Activated CD4-positive, alpha-beta memory T cell treated with anti-CD3 and anti-CD28 coated beads for 36 hours (primary cell): ENCODE data around the gene SLC35E2B. TPM values are rescaled to one million over a fixed set of nuclear protein-coding genes. Genes with fewer than 3 reads are reported as not detected.
A peak's percentile ranks its signal among the peaks of the same experiment; 100 is the strongest.
"Not testable (repeated sequence)": the region's sequence is repeated elsewhere in the genome, so short reads cannot be mapped to it uniquely, and the experiment has no call there.

Source experiments
- CTCF ChIA-PET: fragments of 350-600 bp; sonication (Branson Sonifier 250); formaldehyde crosslinking; loops from one replicate; lab custom pipeline; 2021; ENCODE audit warnings: antibody characterized with exemption, inconsistent platforms; lab: Charles Lee
- POLR2A ChIA-PET: fragments of 350-600 bp; sonication (Branson Sonifier 250); formaldehyde crosslinking; loops from one replicate; lab custom pipeline; 2021; ENCODE audit warnings: antibody characterized with exemption; lab: Charles Lee
- DNase-seq: peaks from one replicate; pipeline ENCODE4 v3.0.0-alpha.2; 2020
- H3K27ac Mint-ChIP-seq: one replicate; pipeline ENCODE4 v1.8.0; 2021; ENCODE audit warnings: mixed read lengths
- H3K27me3 Mint-ChIP-seq: one replicate; pipeline ENCODE4 v1.8.0; 2021; ENCODE audit warnings: mixed read lengths
- H3K36me3 Mint-ChIP-seq: one replicate; pipeline ENCODE4 v1.8.0; 2021; ENCODE audit warnings: mixed read lengths
- H3K4me1 Mint-ChIP-seq: one replicate; pipeline ENCODE4 v1.8.0; 2021; ENCODE audit warnings: low read depth, mixed read lengths
- H3K4me3 Mint-ChIP-seq: one replicate; pipeline ENCODE4 v1.8.0; 2021; ENCODE audit warnings: mild to moderate bottlenecking, mixed read lengths
- H3K9me3 Mint-ChIP-seq: one replicate; pipeline ENCODE4 v1.8.0; 2021; ENCODE audit warnings: mixed read lengths
- intact Hi-C: fragments of 100-400 bp; cut with micrococcal nuclease; formaldehyde crosslinking; loops from one replicate; pipeline ENCODE4 v1.15.1; 2023
- total RNA-seq, 2 experiments: library from RNA; stranded (reverse); gene quantifications; one replicate each; pipeline ENCODE4 v1.2.3, GENCODE V29; 2021

Gene SLC35E2B
- total RNA-seq, 2 experiments from 2014 or later = 29.0 to 30.1 TPM

DNA sequence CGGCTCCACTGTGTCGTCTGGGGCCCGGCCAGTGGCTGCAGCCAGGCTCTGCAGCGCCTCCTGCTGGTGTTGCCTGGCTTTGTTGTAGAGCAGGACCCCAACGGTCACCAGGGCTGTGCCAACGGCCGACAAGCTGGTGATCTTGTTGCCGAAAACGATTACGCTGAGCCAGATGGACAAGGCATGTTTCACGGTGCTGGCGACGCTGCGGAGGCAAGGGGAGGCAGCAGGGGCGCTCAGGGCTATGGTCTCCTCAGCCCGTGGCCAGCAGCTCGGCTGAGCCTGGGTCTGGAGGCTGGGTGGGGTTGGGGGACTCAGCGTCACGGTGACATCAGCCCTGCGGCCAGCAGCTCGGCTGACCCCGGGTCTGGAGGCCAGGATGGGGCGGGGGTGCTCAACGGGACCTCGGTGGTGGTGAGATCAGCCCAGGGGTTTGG, 26.8 kb downstream of the SLC35E2B start:
- Mint-ChIP-seq H3K4me3 (no peak overlapping the region), H3K4me1 (no peaks in the 10 kb centered on the region), H3K9me3 (no peaks in the 10 kb centered on the region), H3K27ac (no peak overlapping the region), H3K27me3 (no peaks in the 10 kb centered on the region), H3K36me3 (peaks cover 9% of the 10 kb centered on the region)
- intact Hi-C loops = no loop called here
- CTCF ChIA-PET = interaction anchor here (0.5 to 1.0 kb wide), 3 partner anchors 12 to 270 kb away, joined by 3 to 6 read pairs (median 4); no protein-coding TSS in a partner anchor
- peak; percentile 46 for DNase-seq
- POLR2A ChIA-PET = no interaction called here

DNA sequence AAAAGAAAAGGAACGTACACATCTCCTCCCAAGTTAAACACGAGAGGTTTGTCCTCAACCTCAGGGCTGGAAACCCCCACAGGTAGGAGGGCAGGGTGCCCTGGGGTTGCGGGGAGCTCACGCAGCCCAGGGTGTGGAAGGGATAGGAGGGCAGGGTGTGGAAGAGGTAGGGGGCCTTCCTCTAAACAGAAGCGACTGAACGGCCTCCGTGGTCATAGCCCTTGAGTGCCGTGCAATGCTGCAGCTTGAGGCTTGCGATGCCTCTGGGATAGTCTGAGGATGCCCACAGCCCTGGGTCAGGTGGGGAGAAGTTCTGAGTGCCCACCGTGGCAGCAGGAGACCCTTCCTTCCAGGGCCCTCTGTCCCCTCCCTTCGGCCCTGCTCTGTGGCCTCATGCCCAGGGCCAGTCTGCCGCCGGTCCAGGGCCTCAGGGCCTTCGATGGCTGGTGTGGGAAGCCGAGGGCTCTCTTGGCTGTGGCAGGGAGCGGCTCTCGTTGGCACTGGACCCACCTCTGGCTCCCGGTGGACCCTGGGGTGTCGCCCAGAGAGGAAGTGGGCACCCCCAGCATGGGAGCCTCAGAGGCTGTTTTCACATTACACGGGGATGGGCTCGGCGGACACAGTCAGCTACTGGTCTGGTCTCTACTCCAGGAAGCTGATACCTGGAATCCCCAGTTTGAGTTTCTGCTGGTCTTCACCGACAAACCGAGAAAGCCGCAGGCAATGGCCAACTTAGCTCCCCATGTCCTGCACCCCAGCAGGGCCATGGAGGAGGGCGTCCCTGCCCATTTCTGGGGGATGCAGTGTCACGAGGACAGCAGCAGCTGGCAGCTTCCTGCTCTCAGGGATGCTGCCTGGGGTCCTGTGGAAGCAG, 27.4 kb downstream of the SLC35E2B start:
- H3K36me3 Mint-ChIP-seq = peaks cover 9% of the 10 kb centered on the region
- POLR2A ChIA-PET = no interaction called here
- H3K27me3 Mint-ChIP-seq = no peaks in the 10 kb centered on the region

DNA sequence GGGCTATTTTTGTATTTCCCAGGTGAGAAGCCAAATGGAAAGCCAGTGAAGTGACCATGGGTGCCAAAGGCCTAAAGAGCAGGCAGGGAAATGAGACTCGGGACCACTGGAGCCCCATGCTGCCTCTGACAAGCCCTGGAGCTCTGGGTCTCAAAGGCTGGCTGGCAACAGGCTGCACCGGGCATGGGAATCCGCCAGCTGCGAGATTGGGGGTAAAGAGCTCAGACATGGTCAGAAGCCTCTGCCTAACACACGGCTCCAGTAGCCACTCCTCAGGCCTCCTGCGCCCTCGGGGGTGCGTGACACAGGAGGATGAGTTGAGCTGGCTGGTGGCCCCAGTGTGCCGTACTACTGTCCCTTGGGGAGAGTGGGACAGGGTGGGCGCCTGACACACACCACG, 28.3 kb downstream of the SLC35E2B start:
- H3K9me3 Mint-ChIP-seq, intact Hi-C loops, H3K4me3 Mint-ChIP-seq, H3K27ac Mint-ChIP-seq, H3K36me3 Mint-ChIP-seq, H3K27me3 Mint-ChIP-seq, POLR2A ChIA-PET, H3K4me1 Mint-ChIP-seq, DNase-seq: not testable (repeated sequence)
- CTCF ChIA-PET = interaction anchor here (0.6 kb wide), 1 partner anchor 18 kb away, joined by 3 read pairs; no protein-coding TSS in a partner anchor

More for the DNA sequence above, 27.4 kb downstream of the SLC35E2B start:
- CTCF ChIA-PET = interaction anchor here (0.5 to 0.8 kb wide), 3 partner anchors 12 to 269 kb away, joined by 3 to 6 read pairs (median 4); no protein-coding TSS in a partner anchor
- Mint-ChIP-seq H3K4me3 (no peak overlapping the region), H3K27ac (no peak overlapping the region), H3K4me1 (no peaks in the 10 kb centered on the region), H3K9me3 (no peaks in the 10 kb centered on the region)
- DNase-seq = no peak
- intact Hi-C loops = no loop called here

- CTCF ChIA-PET, intact Hi-C loops, H3K9me3 Mint-ChIP-seq, DNase-seq, H3K27me3 Mint-ChIP-seq, POLR2A ChIA-PET, H3K36me3 Mint-ChIP-seq, H3K4me1 Mint-ChIP-seq, H3K27ac Mint-ChIP-seq, H3K4me3 Mint-ChIP-seq: not testable (repeated sequence)
Measured at GRCh38 chr1:1662830-1663560, 29.6 kb downstream of the SLC35E2B start.

GRCh38 chr1:1662392-1662791, 30.2 kb downstream of the SLC35E2B start:
- H3K4me3 Mint-ChIP-seq, CTCF ChIA-PET, POLR2A ChIA-PET, DNase-seq, intact Hi-C loops, H3K27me3 Mint-ChIP-seq, H3K9me3 Mint-ChIP-seq, H3K36me3 Mint-ChIP-seq, H3K4me1 Mint-ChIP-seq, H3K27ac Mint-ChIP-seq: not testable (repeated sequence)

DNA sequence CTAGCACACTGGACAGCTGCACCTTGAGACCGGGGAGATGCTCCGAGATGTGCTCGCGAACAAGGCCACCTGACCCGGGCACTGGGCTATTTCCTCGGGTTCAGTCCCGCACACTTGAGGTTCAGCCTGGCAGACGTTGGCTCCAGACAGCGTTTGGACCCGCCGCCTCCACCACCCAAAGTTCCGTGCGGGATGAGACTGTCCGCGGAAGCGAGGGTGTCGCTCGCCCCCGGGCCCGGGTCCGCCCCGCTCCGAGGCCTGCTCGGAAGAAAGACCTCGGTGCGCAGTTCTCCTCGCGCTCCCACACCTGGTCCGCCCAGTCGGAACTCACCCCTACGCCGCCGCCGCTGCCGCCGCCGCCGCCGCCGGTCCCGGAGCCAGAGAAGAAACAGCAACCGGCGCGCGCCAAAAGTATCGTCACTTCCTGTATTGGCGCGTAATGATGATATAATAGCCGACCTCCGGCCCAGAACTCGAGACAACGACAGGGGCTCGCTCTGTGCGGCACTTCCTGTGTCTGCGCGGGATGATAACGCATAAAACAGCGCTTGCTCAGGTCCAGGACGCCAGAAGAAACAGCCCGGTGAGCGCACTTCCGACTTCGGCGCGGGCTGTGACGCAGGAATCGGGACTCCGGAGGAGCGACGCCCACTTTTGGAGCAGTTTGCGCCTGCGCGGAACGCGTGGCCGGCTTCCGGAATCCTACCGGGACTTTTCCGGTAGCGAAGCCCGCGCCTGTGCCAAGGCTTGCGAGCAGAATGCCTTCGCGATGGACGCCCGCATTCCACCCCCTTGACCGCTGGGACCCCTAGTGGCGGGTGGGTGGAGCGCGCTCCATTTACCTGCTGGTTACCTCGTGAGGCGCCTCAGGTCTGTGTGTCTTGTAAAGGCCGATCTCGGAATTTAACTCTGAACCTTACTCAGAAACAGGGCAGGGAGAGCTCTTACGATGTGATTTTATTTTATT, 33.7 kb downstream of the SLC35E2B start, which contains the start of gene CDK11B:
Gene CDK11B (minus strand): TSS at position 422 of the 967 bp plus-strand sequence. CDS start 1,519 bp downstream, outside the sequence.
- not testable (repeated sequence) for H3K4me1 Mint-ChIP-seq, H3K9me3 Mint-ChIP-seq, H3K27me3 Mint-ChIP-seq
- intact Hi-C loops = loop anchor here (2.0 to 5.0 kb wide), 2 partner anchors 44 to 63 kb away; partner anchors contain the start of genes CDK11A and MIB2
- ChIA-PET CTCF (interaction anchor here (0.6 kb wide), 1 partner anchor 11 kb away, joined by 3 read pairs; no protein-coding TSS in a partner anchor), POLR2A (interaction anchor here (0.6 kb wide), 1 partner anchor 1617 kb away, joined by 3 read pairs; no protein-coding TSS in a partner anchor)
- DNase-seq = peak; percentile 96
- peak within 1 kb of the TSS; percentile 89 for H3K4me3 Mint-ChIP-seq
- peak within 1 kb of the TSS; percentile 99 for H3K27ac Mint-ChIP-seq
- H3K36me3 Mint-ChIP-seq = peaks cover 18% of the 10 kb centered on the region

DNA sequence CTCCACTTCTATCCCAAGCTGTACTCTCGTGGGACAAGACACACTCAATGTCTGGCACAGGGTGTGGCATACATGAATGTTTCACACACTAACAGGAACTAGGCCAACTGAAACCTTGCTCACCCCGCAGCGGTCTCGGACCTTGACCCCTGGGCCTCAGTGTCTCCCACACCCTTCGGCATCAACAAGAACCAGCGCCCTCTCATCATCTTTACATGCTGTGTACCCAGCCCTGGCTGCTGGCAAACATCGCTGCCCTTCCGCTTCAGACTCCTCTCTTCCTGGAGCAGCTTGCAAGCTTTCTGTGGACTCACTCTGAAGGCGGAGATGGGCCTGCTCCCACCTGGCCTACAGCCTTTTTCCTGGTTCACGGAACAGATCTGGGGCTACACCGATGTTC, 44.3 kb downstream of the SLC35E2B start:
- CTCF ChIA-PET, POLR2A ChIA-PET, DNase-seq, intact Hi-C loops, H3K4me3 Mint-ChIP-seq, H3K4me1 Mint-ChIP-seq, H3K9me3 Mint-ChIP-seq, H3K27ac Mint-ChIP-seq, H3K27me3 Mint-ChIP-seq: not testable (repeated sequence)
- peaks cover 41% of the 10 kb centered on the region for H3K36me3 Mint-ChIP-seq

DNA sequence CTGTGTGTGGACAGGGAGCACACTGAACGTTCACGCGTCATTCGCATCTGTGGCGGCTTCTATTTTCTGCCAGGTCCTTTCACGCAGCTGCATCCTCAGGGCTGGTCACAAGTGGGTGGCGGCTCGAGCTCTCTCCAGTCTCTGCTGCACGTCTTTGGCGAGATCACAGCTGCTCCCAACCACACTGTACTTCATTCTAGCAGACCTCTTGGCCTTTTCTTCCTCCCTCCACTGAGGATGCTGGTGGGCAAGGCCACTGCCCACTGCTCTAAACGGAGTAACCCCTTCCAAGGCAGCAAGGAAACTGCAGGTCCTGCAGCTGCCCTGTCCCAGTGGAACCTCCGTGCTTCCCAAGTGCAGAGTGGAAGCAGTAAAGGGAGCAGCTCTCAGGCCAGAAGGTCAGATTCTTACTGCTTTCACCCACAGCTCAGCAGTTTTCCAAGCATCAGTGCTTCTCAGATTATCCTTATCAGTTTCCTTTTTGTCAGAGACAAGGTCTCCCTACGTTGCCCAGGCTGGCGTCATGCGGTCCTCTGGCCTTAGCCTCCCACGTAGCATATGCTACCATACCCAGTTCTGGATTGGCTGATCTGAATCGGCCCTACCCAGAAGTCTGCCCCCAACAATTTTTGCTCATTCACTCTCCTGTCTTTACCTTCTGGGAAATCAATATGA, 44.9 kb downstream of the SLC35E2B start:
- H3K36me3 Mint-ChIP-seq = peaks cover 40% of the 10 kb centered on the region
- H3K4me1 Mint-ChIP-seq, intact Hi-C loops, POLR2A ChIA-PET, H3K27me3 Mint-ChIP-seq, H3K4me3 Mint-ChIP-seq, CTCF ChIA-PET, DNase-seq, H3K27ac Mint-ChIP-seq, H3K9me3 Mint-ChIP-seq: not testable (repeated sequence)

- intact Hi-C loops, DNase-seq, H3K4me3 Mint-ChIP-seq, POLR2A ChIA-PET, CTCF ChIA-PET, H3K9me3 Mint-ChIP-seq, H3K27ac Mint-ChIP-seq, H3K27me3 Mint-ChIP-seq, H3K4me1 Mint-ChIP-seq: not testable (repeated sequence)
- peaks cover 31% of the 10 kb centered on the region for H3K36me3 Mint-ChIP-seq
Measured at GRCh38 chr1:1646326-1646725, 46.3 kb downstream of the SLC35E2B start.

- intact Hi-C loops = not testable (repeated sequence)
Measured at GRCh38 chr1:1640711-1641461, 51.7 kb downstream of the SLC35E2B start.

More at GRCh38 chr1:1640711-1641461, 51.7 kb downstream of the SLC35E2B start:
- H3K27ac Mint-ChIP-seq, H3K27me3 Mint-ChIP-seq, H3K4me1 Mint-ChIP-seq, H3K4me3 Mint-ChIP-seq, POLR2A ChIA-PET, CTCF ChIA-PET, H3K9me3 Mint-ChIP-seq, H3K36me3 Mint-ChIP-seq: not testable (repeated sequence)
- peak; percentile 1 for DNase-seq
